H1 (cell line): Measurements from ENCODE around the gene CMSS1. TPM values are rescaled to one million over a fixed set of nuclear protein-coding genes. Genes with fewer than 3 reads are reported as not detected.

Experiments
- CTCF ChIA-PET: fragments of 300-600 bp; sonication (Branson Sonifier 250); formaldehyde crosslinking; loops from one replicate; lab custom pipeline; 2021; ENCODE audit not compliant: partially characterized antibody; lab: Charles Lee
- POLR2A ChIA-PET: fragments of 300-600 bp; sonication (Branson Sonifier 250); formaldehyde crosslinking; loops from one replicate; lab custom pipeline; 2021; ENCODE audit warnings: inconsistent platforms; ENCODE audit not compliant: partially characterized antibody; lab: Charles Lee
- DNase-seq, 2 experiments: peaks; one replicate each; pipeline versions ENCODE4 v3.0.0 to v3.0.0-alpha.2; 2010 to 2022; ENCODE audit warnings: low spot score in 2 of 2, low read depth in 1 of 2, mixed read lengths in 1 of 2
- FAIRE-seq: peaks from 2 replicates; lab custom pipeline; 2011; peaks lifted over from hg19 to GRCh38; lab: Jason Lieb, UNC
- H2AFZ ChIP-seq: 2 replicates; pipeline ENCODE4 v1.8.1; 2012; ENCODE audit warnings: low read length, inconsistent platforms
- H2AK5ac ChIP-seq: 2 replicates; pipeline ENCODE4 v1.6.1; 2013; ENCODE audit warnings: low read depth, low read length
- H2BK120ac ChIP-seq: replicated peaks from 2 replicates; pipeline ENCODE3; 2013; ENCODE audit warnings: low read depth, low read length, inconsistent platforms
- H2BK12ac ChIP-seq: 2 replicates; pipeline ENCODE4 v1.6.1; 2013; ENCODE audit warnings: low read depth, low read length
- H2BK15ac ChIP-seq: 2 replicates; pipeline ENCODE4 v1.6.1; 2013; ENCODE audit warnings: low read length
- H2BK20ac ChIP-seq: 2 replicates; pipeline ENCODE4 v1.6.1; 2013; ENCODE audit warnings: low read length
- H2BK5ac ChIP-seq: 2 replicates; pipeline ENCODE4 v1.6.1; 2013; ENCODE audit warnings: low read depth, low read length
- H3K14ac ChIP-seq: 2 replicates; pipeline ENCODE4 v1.6.1; 2013; ENCODE audit warnings: inconsistent platforms; ENCODE audit not compliant: insufficient read length
- H3K18ac ChIP-seq: 2 replicates; pipeline ENCODE4 v1.6.1; 2013; ENCODE audit warnings: low read length; ENCODE audit errors: extremely low read depth
- H3K23ac ChIP-seq: 2 replicates; pipeline ENCODE4 v1.6.1; 2013; ENCODE audit warnings: inconsistent platforms; ENCODE audit not compliant: insufficient read length
- H3K23me2 ChIP-seq: 2 replicates; pipeline ENCODE4 v1.6.1; 2013; ENCODE audit warnings: low read depth, low read length
- H3K27ac ChIP-seq: 2 replicates; pipeline ENCODE4 v1.6.1; 2011; ENCODE audit warnings: low read depth, low read length, inconsistent platforms
- H3K27me3 ChIP-seq, 4 experiments: replicated peaks in 1 of 4; 1 replicate in 1 of 4; 2 replicates in 3 of 4; pipeline versions ENCODE4 v1.6.1 to v1.8.1; 2011 to 2013; ENCODE audit warnings: low read length in 3 of 4, mild to moderate bottlenecking in 3 of 4, inconsistent platforms in 2 of 4, mixed read lengths in 2 of 4, moderate library complexity in 1 of 4; ENCODE audit not compliant: control insufficient read depth in 3 of 4, insufficient read depth in 3 of 4; ENCODE audit errors: extremely low read depth in 1 of 4
- H3K36me3 ChIP-seq, 4 experiments: 2 replicates each; pipeline versions ENCODE4 v1.6.1 to v1.8.1; 2011 to 2013; ENCODE audit warnings: mild to moderate bottlenecking in 4 of 4, low read length in 3 of 4, moderate library complexity in 2 of 4, control low read depth in 1 of 4, inconsistent platforms in 1 of 4; ENCODE audit not compliant: insufficient read depth in 4 of 4, control insufficient read depth in 2 of 4
- H3K4ac ChIP-seq: replicated peaks from 2 replicates; pipeline ENCODE3; 2013; ENCODE audit warnings: low read length, low read depth, mixed read lengths, inconsistent platforms; ENCODE audit not compliant: insufficient read length
- H3K4me1 ChIP-seq, 4 experiments: replicated peaks in 1 of 4; 1 replicate in 1 of 4; 2 replicates in 3 of 4; pipeline versions ENCODE4 v1.6.1 to v1.8.1; 2011 to 2013; ENCODE audit warnings: low read length in 3 of 4, inconsistent platforms in 2 of 4, mixed read lengths in 1 of 4; ENCODE audit not compliant: insufficient read depth in 4 of 4, control insufficient read depth in 3 of 4
- H3K4me2 ChIP-seq, 2 experiments: 2 replicates each; pipeline versions ENCODE4 v1.6.1 to v1.8.1; 2011 to 2013; ENCODE audit warnings: low read depth in 2 of 2, low read length in 2 of 2, control low read depth in 1 of 2, inconsistent platforms in 1 of 2, mild to moderate bottlenecking in 1 of 2; ENCODE audit not compliant: insufficient read depth in 1 of 2
- H3K4me3 ChIP-seq, 4 experiments: fragments of 200-600, 300-600 bp in 1 of 4; sonication (generic), shearing (Covaris generic), sonication (Bioruptor Twin) in 1 of 4; 2 replicates each; pipeline versions ENCODE4 v1.5.1 to v1.8.1; 2011 to 2016; ENCODE audit warnings: low read length in 4 of 4, low read depth in 3 of 4, control low read depth in 2 of 4, inconsistent platforms in 2 of 4, mild to moderate bottlenecking in 2 of 4, mixed read lengths in 1 of 4, moderate library complexity in 1 of 4; ENCODE audit not compliant: insufficient read depth in 2 of 4; ENCODE audit errors: extremely low read depth in 1 of 4
- H3K56ac ChIP-seq: replicated peaks from 2 replicates; pipeline ENCODE3; 2013; ENCODE audit warnings: low read depth, mild to moderate bottlenecking, mixed read lengths, low read length, inconsistent platforms; ENCODE audit not compliant: insufficient read length
- H3K79me1 ChIP-seq: 2 replicates; pipeline ENCODE4 v1.6.1; 2013; ENCODE audit warnings: low read depth, low read length, control low read depth
- H3K79me2 ChIP-seq, 2 experiments: 2 replicates each; pipeline versions ENCODE4 v1.6.1 to v1.8.1; 2012 to 2013; ENCODE audit warnings: low read length in 2 of 2, mild to moderate bottlenecking in 2 of 2, inconsistent platforms in 1 of 2; ENCODE audit not compliant: insufficient read depth in 2 of 2, control insufficient read depth in 1 of 2
- H3K9ac ChIP-seq, 4 experiments: replicated peaks in 1 of 4; 1 replicate in 1 of 4; 2 replicates in 3 of 4; pipeline versions ENCODE4 v1.6.1 to v1.8.1; 2011 to 2013; ENCODE audit warnings: low read depth in 3 of 4, low read length in 3 of 4, control low read depth in 2 of 4, mild to moderate bottlenecking in 2 of 4, moderate library complexity in 2 of 4, inconsistent platforms in 1 of 4; ENCODE audit errors: extremely low read depth in 1 of 4
- H3K9me3 ChIP-seq, 2 experiments: 2 replicates each; pipeline versions ENCODE4 v1.6.1 to v1.8.1; 2012 to 2013; ENCODE audit warnings: mild to moderate bottlenecking in 2 of 2, moderate library complexity in 2 of 2, control low read depth in 1 of 2, inconsistent platforms in 1 of 2, low read depth in 1 of 2, low read length in 1 of 2, mixed read lengths in 1 of 2; ENCODE audit not compliant: insufficient read depth in 2 of 2
- H4K20me1 ChIP-seq, 2 experiments: replicated peaks in 1 of 2; 2 replicates each; pipeline versions ENCODE3 to v1.8.1; 2011 to 2013; ENCODE audit warnings: inconsistent platforms in 2 of 2, low read length in 2 of 2, mild to moderate bottlenecking in 1 of 2; ENCODE audit not compliant: insufficient read depth in 2 of 2, control insufficient read depth in 1 of 2
- H4K5ac ChIP-seq: 2 replicates; pipeline ENCODE4 v1.6.1; 2013; ENCODE audit warnings: low read length, low read depth, mixed read lengths, inconsistent platforms; ENCODE audit not compliant: insufficient read length
- H4K8ac ChIP-seq: 2 replicates; pipeline ENCODE4 v1.8.0; 2013; ENCODE audit warnings: mild to moderate bottlenecking, moderate library complexity, low read length, inconsistent platforms; ENCODE audit not compliant: insufficient read depth; ENCODE audit errors: extremely low read depth
- H4K91ac ChIP-seq: replicated peaks from 2 replicates; pipeline ENCODE3; 2013; ENCODE audit warnings: low read length, mixed read lengths, inconsistent platforms; ENCODE audit not compliant: insufficient read length
- ASH2L ChIP-seq: fragments of 200-600, 300-600 bp; sonication (generic); IDR thresholded peaks from one replicate; pipeline ENCODE4 v1.7.1; 2017; ENCODE audit warnings: low read length
- BRCA1 ChIP-seq: IDR thresholded peaks from 2 replicates; pipeline ENCODE4 v1.6.1; 2012; ENCODE audit warnings: low read depth, low read length, improper control_type of control experiment
- CEBPB ChIP-seq: IDR thresholded peaks from 2 replicates; pipeline ENCODE4 v1.6.1; 2012; ENCODE audit warnings: low read depth, low read length
- EP300 ChIP-seq, 2 experiments: IDR thresholded peaks; 1 replicate in 1 of 2; 2 replicates in 1 of 2; pipeline ENCODE4 v1.6.1; 2011 to 2012; ENCODE audit warnings: low read depth in 2 of 2, low read length in 2 of 2, mild to moderate bottlenecking in 2 of 2, borderline replicate concordance in 1 of 2, inconsistent platforms in 1 of 2, moderate library complexity in 1 of 2
- EZH2 ChIP-seq: fragments of 200-600 bp; sonication (generic); IDR thresholded peaks from 2 replicates; pipeline ENCODE4 v1.7.1; 2012; ENCODE audit warnings: low read depth, mild to moderate bottlenecking, moderate library complexity, low read length, inconsistent platforms; ENCODE audit not compliant: severe bottlenecking
- HDAC6 ChIP-seq: IDR thresholded peaks from one replicate; pipeline ENCODE4 v1.7.1; 2012; ENCODE audit warnings: low read depth, mild to moderate bottlenecking, inconsistent platforms, low read length, moderate library complexity
- MAFK ChIP-seq: IDR thresholded peaks from 2 replicates; pipeline ENCODE4 v1.6.1; 2012; ENCODE audit warnings: low read depth, mild to moderate bottlenecking, improper control_type of control experiment, low read length
- RNF2 ChIP-seq: fragments of 200-900, 300-1000 bp; sonication (generic); IDR thresholded peaks from 2 replicates; pipeline ENCODE4 v1.7.1; 2016; ENCODE audit warnings: borderline replicate concordance, low read depth, mild to moderate bottlenecking, antibody characterized with exemption, low read length; ENCODE audit not compliant: poor library complexity, severe bottlenecking; ENCODE audit errors: missing control alignments
- SIN3A ChIP-seq, 2 experiments: IDR thresholded peaks in 1 of 2; conservative IDR thresholded peaks in 1 of 2; 2 replicates each; pipeline ENCODE4 v1.6.1; 2011 to 2012; ENCODE audit warnings: low read length in 2 of 2, improper control_type of control experiment in 1 of 2, low read depth in 1 of 2, mild to moderate bottlenecking in 1 of 2
- SRF ChIP-seq: IDR thresholded peaks from 2 replicates; pipeline ENCODE4 v1.6.1; 2011; ENCODE audit warnings: mild to moderate bottlenecking, low read depth, low read length, moderate library complexity
- TEAD4 ChIP-seq: IDR thresholded peaks from 2 replicates; pipeline ENCODE4 v1.6.1; 2012; ENCODE audit warnings: low read depth, low read length, inconsistent platforms, mixed read lengths
- YY1 ChIP-seq: IDR thresholded peaks from 2 replicates; pipeline ENCODE4 v1.6.1; 2011; ENCODE audit warnings: low read depth, mild to moderate bottlenecking, low read length
- WGBS, 2 experiments: shearing (Covaris generic) in 1 of 2; methylation state at CpG; one replicate each; pipeline versions ENCODE4 v1.1.6 to v1.1.7; 2013 to 2015; ENCODE audit warnings: low lambda C conversion rate in 2 of 2, mixed read lengths in 2 of 2, inconsistent platforms in 1 of 2, low coverage in 1 of 2, missing lambda C conversion rate in 1 of 2; ENCODE audit not compliant: insufficient replicate concordance in 2 of 2, insufficient coverage in 1 of 2, insufficient read length in 1 of 2; ENCODE audit errors: extremely low coverage in 1 of 2, missing lambda C conversion rate in 1 of 2; 5-methylcytosine and 5-hydroxymethylcytosine counted together
- polyA plus RNA-seq, 7 experiments: library from polyadenylated mRNA; depleted of rRNA in 3 of 7; stranded (reverse) in 5 of 7; unstranded in 2 of 7; fragments of >200 nt in 5 of 7; fragments of 200-250 nt in 2 of 7; gene quantifications; 1 replicate in 5 of 7; 2 replicates in 1 of 7; 4 replicates in 1 of 7; pipeline versions ENCODE4 v1.2.1 to v1.2.3, GENCODE V29; 2011 to 2013; ENCODE audit warnings: missing spikeins in 2 of 7, mixed read lengths in 2 of 7
- total RNA-seq: library from RNA; stranded (reverse); fragmentation: NEBNext Ultra II Directional; extraction: Animal tissue kit (Norgen Biotek cat#: 25700); gene quantifications from 2 replicates; pipeline ENCODE4 v1.2.1, GENCODE V29; 2021
- TF ChIP-seq, protein P1 (sequence below): IDR thresholded peaks from 2 replicates; pipeline ENCODE4 v1.6.1; 2011; ENCODE audit warnings: low read length, improper control_type of control experiment

The CMSS1 gene
- total and polyA plus RNA-seq, 2 of the 8 experiments (the other 6 are each of a cell fraction or from before 2014, with no cell fraction given): 15.2 to 75.1 TPM

DNA sequence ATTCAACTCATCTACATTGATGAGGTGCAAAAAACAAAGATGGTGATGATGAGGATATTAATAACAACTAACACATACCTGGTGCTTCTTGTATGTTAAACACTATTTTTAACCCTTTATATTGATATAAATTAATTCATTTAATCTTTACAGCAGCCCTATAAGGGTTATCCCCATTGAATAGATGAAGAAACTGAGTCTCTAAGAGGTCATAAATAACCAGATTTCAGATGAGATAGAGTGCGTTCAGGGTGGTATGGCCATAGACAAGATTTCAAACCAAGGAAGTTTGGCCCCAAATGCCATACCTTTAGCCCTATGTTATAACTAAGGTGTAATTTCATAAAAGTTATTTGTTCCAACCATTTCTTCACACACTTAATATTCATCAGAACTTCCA lies 82.6 kb downstream of the CMSS1 start:
- DNase-seq (no peak), FAIRE-seq (no peak)
- Histone ChIP-seq H4K91ac (no peak overlapping the region), H2AK5ac (no peak overlapping the region), H2BK12ac (no peak overlapping the region), H3K27me3 (no peaks in the 10 kb centered on the region), H2AFZ (no peak overlapping the region), H3K23ac (no peak overlapping the region), H3K4me2 (no peak overlapping the region), H3K4me1 (peaks cover 0 to 5% (median 1%) of the 10 kb centered on the region in 4 experiments; a peak in 2 of 7 replicates), H2BK120ac (no peak overlapping the region), H2BK5ac (no peak overlapping the region), H3K23me2 (no peaks in the 10 kb centered on the region), H3K4me3 (no peak overlapping the region), H3K27ac (no peak overlapping the region), H3K14ac (no peak overlapping the region), H4K8ac (no peak overlapping the region), H2BK15ac (no peak overlapping the region), H3K18ac (no peak overlapping the region), H3K9ac (no peak overlapping the region), H3K9me3 (no peaks in the 10 kb centered on the region), H3K56ac (no peak overlapping the region), H4K20me1 (no peaks in the 10 kb centered on the region), H3K4ac (no peak overlapping the region), H2BK20ac (no peak overlapping the region), H3K79me2 (no peaks in the 10 kb centered on the region; a peak in 1 of 4 replicates), H3K79me1 (no peaks in the 10 kb centered on the region; the same call in 1 of the 2 replicates), H4K5ac (no peak overlapping the region), H3K36me3 (no peaks in the 10 kb centered on the region)
- CTCF ChIA-PET: no interaction called here
- WGBS, 2 experiments: 95% methylated on average over 1 of the region's 1 CpG; no CpG with 5 or more reads in 1 of the 2 experiments
- POLR2A ChIA-PET: interaction anchor here (0.9 to 1.3 kb wide), 2 partner anchors 10 to 20 kb away, joined by 3 to 4 read pairs; no protein-coding TSS in a partner anchor
- no peak for TF ChIP-seq SIN3A (conservative IDR thresholded peaks at IDR 0.05 in 1 of 2, IDR thresholded peaks at IDR 0.05 in 1 of 2; ENCODE audit: low read depth in 1 of 2, low read length in 2 of 2)
- TF ChIP-seq TEAD4: no peak
- no peak for TF ChIP-seq ASH2L
- no peak for TF ChIP-seq EZH2
- TF ChIP-seq RNF2: no peak
- TF ChIP-seq HDAC6: no peak
- TF ChIP-seq BRCA1: no peak
- no peak for TF ChIP-seq MAFK
- no peak for TF ChIP-seq YY1
- TF ChIP-seq CEBPB: no peak
- TF ChIP-seq EP300 (IDR thresholded peaks at IDR 0.05; ENCODE audit: borderline replicate concordance in 1 of 2, low read depth in 2 of 2, low read length in 2 of 2): no peak
- TF ChIP-seq, protein P1, sequence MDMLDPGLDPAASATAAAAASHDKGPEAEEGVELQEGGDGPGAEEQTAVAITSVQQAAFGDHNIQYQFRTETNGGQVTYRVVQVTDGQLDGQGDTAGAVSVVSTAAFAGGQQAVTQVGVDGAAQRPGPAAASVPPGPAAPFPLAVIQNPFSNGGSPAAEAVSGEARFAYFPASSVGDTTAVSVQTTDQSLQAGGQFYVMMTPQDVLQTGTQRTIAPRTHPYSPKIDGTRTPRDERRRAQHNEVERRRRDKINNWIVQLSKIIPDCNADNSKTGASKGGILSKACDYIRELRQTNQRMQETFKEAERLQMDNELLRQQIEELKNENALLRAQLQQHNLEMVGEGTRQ: no peak
- TF ChIP-seq SRF: no peak
